Stimulated activated CD8-positive, alpha-beta memory T cell treated with anti-CD3 and anti-CD28 coated beads, Interleukin-7, amount 100 ng/mL, for 1 hour (primary cell): ENCODE measurements around the gene SCTR.

Experiments
- DNase-seq, 2 donors: peaks; one replicate each; pipeline ENCODE4 v3.0.0-alpha.2; 2020; ENCODE audit warnings: low read depth in 2 of 2

Gene SCTR

DNA sequence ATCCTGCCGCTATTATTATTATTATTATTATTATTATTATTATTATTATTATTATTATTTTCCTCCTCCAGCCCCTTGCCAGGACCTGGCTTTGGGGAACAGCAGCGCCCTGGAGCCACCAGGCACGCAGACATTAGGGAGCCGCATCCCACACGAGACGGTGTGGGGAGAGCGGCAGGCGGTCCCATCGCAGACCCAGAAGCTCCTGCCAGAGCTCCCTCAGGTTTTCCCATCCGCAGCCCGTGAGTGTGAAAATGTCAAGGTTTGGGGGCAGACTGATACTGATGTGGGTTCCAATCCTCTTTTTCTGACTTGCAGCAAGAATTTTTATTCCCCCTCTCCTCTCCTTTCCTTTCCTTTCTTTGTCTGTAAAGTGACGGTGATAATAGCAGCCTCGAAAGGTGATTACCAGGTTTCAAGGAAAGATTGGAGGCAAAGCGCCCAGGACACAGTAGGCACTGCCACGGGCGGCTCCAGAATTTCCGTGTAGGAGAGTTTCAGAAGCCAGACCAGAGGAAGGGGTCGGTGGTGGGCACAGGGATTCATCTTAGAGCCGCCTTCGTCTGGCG lies 816 bp downstream of the SCTR start:
- DNase-seq: no peak

DNA sequence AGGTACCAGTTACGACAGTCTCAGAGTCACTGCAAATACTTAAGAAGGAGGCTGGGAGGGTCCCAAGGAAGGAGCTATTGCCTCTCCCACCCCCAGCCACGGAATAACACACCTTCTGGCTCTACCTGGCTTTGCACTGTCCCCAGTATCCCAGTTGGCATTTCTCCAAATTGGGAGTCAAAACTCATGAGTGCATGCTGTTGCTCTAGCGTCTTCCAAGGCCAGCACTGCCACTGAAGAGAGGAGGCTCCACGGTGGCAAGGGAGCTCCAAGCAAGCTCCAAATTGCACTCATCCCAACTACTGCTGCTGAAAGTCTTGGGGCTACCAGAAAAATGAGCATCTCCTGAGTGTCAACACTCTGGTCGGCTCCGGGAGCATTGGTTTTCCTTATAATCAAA lies 1.6 kb downstream of the SCTR start:
- DNase-seq: no peak

DNA sequence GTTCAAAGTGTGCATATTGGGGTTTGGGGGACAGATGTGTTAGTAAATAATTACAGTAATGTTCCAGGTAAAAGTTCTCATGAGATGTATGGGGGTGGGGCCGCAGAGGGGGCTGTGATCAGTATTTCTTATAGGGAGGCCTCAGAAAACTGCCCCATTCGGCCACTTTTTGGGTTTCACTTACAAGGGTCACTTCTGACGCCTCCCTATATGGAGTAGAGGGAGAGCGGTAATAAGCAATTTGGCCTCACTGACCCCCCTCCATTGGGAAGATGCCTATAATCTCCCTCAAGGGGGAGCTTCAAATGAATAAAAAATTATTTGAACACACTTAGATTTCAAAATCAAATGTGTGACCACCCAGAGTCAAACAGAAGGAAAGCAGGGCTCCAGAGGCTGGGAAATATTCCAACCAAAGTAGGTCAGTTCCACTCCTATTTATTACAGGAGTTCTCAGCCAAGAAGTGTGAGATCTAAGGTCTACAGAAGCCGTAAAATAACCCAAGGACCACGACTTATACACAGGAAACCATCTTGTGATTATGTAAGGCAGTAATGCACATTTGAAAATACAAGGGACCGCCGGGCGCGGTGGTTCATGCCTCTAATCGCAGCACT lies 2.7 kb downstream of the SCTR start:
- no peak for DNase-seq

DNA sequence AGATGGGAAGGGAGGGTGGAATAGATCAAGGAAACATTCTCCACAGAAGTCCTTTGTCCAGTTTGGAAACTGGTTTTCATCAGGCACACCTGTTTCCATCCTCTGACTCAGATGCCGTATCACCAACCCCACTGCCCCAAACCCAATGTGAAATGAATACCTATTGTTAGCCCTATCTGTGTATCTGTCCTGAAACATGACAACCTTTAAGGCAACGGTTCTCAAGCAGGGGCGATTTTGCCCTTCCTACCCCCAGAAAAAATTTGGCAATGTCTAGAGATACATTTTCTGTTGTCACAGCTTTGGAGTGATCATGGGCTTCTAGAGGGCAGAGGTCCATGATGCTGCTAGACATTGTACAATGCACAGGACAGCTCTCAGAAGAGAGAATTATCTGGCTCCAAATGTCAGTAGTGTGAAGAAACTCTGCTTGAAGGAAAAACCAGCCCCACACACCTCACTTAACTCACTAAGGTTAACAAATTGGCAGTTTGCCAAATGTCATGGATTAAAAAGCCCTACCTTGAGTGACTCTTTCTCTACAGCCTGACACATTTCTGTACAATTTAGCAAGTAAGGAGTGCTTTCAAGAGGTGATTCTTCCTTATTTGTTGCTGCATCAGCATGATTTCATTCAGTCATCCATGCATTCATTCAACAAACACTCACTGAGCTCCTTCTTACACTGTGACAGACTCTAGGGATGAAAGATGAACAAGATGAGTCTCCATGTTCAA lies 3.4 kb downstream of the SCTR start:
- no peak for DNase-seq

DNA sequence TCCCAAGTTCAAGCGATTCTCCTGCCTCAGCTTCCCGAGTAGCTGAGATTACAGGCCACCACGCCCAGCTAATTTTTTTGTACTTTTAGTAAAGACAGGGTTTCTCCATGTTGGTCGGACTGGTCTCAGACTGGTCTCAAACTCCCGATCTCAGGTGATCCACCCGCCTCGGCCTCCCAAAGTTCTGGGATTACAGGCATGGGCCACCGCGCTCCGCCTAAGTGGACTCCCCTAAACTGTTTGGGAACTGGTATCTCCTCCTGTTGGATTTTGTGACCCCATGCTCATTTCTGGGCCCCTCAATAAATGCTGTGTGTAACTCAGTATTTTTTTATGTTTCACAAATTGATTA lies 5.2 kb downstream of the SCTR start:
- DNase-seq: no peak

- no peak for DNase-seq
Measured at GRCh38 chr2:119518401-119519056, 5.8 kb downstream of the SCTR start.

DNA sequence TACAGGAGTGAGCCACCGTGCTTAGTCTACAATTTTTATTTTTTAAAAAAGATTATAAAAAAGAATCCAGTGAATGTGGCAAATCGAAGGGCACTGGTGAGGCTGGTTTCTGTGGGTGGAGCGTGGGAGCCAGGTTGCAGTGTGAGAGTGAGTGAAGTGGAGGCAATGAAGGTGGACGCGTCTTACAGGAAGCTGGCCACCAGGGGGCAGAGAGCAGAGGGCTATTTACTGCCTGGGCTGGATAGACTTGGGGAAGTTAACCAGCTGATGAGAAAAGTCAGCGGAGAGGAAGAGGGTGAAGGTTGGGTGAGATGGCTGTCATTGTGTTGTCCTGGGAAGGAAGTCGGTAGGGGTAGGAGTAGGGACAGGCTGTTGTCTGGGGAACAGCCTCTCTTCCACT lies 6.8 kb downstream of the SCTR start:
- no peak for DNase-seq

DNA sequence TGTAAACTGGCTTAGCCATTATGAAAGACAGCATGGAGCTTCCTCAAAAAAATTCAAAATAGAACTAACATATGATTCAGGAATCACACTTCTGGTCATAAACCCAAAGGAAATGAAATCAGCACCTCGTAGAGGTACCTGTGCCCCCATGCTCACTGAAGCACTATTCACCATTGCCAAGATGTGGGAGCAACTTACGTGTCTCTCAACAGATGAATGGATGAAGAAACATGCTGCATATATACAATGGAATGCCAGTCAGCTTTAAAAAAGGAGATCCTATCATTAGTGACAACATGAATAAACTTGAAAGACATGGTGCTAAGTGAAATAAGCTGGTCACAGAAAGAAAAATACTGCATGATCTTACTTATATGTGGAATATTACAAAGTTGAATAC lies 8.2 kb downstream of the SCTR start:
- no peak for DNase-seq

- no peak for DNase-seq
Measured at GRCh38 chr2:119513832-119514231, 10.5 kb downstream of the SCTR start.

DNA sequence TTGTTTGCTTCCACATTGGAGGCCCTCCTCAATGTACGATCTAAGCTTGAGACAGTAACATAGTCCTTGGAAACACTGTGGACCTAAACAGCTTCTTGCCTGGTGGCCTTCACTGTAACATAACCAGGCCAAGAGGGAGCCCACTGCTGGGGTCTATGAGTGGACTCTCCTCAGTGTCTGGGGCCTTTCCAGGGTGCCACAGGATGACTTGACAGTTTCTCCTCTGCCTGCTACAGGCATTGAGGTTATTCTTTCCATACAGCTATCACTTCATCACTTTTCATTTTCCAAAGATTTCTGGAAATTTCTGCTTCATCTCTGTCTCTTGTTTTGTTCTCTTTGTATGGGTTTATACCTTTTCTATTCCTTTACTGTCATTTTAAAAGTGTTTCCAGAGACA lies 11.3 kb downstream of the SCTR start:
- no peak for DNase-seq

- DNase-seq: no peak
Measured at GRCh38 chr2:119511989-119512388, 12.3 kb downstream of the SCTR start.

DNA sequence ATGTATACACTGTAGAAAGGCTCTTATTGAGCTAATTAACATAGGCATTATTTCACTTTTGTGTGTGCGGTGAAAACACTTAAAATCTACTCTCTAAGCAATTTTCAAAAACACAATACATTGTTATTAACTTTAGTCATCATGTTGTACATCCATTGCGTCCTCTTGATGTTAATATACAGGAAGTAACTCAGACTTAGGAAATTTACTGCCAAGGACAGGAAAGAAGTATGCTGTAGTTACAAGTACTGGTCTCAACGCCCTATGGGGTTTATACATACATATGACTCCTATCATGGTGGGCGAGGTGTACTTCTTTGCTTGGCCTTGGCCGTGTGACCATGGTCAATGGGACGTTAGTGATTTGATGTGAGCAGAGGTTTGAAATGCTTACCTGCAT lies 15.5 kb downstream of the SCTR start:
- no peak for DNase-seq

DNA sequence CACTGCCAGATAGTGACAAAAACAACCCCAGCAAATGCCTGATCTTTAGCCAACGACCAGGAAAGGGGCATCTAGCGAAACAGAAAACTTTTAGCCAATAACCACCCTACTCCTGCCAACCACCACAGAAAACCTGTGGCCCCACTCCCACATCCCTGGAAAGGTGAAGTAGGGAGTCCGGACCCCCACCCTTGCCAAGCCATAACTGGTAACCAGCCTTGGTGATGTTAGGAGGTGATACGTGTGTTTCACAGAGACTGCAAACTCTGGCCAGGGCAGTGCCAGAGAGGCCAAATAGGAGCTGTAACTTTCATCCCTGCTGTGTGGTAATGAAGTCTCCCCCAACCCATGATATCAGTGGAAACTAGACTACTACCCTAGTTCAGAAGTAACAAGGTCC lies 27.6 kb downstream of the SCTR start:
- no peak for DNase-seq

DNA sequence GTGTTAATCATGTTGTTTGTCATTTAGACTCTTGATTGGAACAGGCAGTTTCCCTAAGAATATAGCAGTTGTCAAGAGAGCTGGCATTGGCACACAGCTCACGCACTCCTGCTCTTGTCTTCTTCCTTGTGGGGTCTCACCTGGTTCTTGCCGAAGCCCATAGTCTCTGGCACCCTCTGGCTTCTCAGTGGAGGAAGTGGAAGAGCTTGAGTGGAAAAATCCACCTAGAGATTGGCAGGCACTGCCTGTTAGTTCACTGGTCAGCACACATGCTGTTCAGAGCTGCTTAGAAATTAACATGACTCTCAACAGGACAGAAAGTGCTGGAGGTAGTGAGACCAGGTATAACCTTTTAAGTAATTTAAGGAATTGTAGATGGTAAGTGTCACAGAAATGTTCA lies 28.3 kb downstream of the SCTR start:
- DNase-seq: no peak

DNA sequence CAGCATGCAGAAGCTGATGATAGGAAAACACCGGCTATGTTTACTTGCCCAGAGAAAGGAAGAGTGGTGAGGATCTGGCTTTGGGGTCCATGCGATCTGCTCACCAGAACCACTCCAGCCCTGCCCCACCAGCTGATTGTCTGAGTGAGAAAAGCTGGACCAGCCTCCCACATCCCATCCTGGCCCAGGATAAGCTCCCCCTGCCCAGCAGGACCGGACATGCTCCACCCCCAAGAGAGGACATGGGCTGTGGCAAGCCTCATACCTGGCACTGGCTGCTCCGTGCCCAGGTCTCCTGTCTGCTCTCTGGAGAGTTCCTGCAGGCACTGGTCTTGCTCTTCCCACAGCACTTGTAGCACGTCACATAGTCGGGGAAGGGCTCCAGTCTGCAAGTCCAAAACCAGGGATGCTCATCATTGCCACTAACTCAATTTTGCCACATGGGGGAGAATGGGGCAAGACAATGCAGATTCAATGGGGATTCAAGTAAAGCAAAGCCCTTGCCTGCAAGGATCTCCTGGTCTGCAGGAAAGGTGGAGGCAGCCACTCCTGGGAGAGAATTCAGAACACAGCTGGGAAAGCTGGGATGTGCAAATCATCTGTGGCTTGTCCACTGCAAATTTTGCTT lies 30.0 kb downstream of the SCTR start:
- DNase-seq: no peak

DNA sequence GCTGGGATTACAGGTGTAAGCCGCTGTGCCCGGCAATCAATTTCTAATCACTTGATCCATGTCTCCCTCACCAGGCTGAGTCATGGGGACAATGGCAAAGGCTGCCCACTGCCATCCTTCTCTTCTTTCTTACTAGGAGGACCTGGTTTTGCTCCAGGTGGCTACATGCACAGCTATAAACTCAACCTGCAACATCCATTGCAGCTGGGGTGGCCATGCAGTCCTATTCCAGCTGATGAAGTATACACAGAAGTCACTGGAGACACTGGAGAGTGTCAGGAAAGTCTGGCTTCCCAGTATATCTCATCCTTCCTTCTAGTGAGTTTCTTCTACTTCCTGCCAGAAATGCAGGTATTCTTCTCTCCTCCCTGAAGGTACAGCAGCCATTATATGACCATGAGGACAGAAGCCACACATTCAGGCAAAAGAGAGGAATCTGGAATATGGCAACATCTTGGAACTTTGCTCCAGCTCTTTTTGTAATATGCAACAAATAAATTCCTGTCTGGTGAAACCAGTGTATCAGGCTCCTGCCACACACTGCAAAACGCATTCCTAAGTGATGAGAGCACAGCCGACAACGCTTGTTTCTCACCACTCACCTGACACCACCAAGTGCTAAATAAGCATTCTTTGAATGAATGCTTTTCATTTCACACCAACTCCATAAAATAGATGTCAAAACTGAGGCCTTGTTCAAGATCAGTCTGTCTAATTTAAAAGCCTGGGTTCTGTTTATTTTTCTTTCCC lies 32.3 kb downstream of the SCTR start:
- DNase-seq: no peak

DNA sequence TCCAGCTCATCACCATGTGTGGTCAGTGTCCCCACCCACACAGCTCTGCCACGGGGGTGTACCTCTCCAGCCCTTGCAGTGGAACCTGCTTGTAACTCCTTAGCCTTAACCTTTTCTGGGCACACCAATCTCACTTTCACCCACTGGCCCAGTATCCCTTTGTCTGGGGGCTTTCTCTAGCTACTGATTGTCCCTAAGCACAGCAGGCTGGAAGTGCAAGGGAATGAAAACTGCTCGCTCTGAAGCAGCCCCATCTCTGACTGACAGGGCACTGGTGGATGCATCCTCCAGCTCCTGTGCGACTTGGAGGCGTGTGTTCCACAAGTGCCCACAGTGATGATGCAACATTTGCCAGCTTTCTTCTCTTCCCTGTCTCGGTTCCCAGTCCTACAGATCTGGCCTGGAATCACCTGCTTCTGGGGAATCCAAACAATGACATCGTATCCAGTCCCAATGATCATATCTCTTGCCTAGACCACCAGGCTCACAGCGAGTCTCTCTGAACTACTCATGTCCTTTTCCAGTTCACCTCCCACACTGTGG lies 33.6 kb downstream of the SCTR start:
- DNase-seq: no peak

GRCh38 chr2:119490106-119490505 lies 34.2 kb downstream of the SCTR start:
- DNase-seq: no peak

DNA sequence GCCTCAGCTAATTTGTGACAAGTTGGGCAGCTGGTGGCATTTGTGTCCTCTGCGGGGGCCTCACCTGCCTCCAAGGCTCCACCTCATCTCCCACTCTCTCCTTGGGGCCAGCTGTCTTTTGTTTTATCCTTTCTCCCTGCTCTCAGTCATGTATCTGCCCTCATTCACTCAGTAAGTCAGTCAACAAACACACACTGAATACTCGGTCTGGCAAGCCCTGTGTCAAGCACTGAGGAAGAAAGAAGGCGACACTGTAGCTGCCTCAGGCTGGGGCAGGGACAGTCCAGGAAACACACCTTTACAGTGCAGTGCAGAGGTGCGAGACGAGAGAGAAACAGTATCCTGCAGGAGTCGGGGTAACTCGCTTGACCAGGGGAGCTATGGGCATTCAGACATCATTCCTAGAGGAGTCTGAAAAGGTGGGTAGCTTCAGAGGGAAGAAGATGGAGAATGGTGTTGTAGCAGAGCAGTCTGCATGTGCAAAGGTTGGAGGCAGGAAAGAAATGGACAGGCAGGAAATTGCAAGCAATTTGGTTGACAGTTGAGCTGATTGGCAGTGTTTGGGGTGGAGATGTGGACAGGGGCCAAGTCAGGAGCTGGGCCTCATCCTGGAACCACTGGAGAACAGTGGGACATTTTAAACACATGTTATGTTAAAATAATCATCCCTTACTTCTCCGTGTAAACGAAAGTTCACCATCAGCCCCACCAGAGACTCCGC lies 34.9 kb downstream of the SCTR start:
- DNase-seq: no peak

DNA sequence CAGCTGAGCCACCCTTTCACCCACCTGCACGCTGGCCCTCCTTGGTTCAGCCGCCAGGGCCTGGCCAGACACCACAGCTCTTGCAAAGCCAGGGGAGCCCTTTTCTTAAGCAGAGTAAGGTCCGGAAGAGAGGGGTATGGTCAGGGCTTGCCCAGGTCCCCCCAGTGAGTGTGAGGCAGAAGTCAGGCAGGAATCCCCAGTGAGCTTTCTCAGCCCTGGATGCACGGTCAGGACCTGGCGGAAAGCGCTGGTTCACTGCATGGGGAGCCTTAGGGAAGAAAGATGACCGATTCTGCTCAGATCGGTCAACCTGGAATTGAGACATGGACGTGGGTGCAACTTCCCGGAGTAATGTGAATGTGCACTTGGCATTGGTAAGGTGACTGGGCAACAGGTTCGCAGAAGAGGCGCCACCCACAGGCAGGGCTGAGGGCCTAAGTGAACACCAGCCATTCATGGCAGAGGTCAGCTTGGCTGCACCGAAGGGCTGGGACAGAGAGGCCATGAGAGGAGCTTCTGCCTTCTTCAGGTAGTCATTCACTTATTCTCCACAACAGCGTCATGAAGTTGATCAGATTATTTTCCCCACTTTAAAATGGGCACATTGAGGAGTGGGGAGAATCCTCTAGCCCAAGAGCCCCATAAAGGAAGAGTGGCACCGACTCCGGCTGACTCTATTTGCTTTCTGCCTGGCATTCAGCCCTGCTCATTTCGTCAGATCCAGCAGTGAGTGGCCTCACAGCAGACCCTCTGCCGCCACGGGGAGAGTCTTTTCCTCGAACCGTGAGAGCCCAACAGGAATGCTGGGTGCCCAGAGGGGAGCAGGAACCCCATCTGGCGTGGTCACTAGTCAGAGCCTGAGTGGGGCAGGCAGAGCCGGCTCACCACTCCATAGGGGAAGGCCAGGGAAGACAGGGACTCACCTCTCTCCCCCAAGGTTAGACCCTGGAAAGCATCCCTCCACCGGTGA lies 35.8 kb downstream of the SCTR start:
- DNase-seq: no peak
